ENCODE data around the gene CDO1. TPM values are rescaled to one million over a fixed set of nuclear protein-coding genes. Genes with fewer than 3 reads are reported as not detected.
"Not testable (repeated sequence)": the region's sequence is repeated elsewhere in the genome, so short reads cannot be mapped to it uniquely, and the experiment has no call there.

Gene CDO1
- total RNA-seq, 1 donor from 2014 or later = 6.8 TPM

DNA sequence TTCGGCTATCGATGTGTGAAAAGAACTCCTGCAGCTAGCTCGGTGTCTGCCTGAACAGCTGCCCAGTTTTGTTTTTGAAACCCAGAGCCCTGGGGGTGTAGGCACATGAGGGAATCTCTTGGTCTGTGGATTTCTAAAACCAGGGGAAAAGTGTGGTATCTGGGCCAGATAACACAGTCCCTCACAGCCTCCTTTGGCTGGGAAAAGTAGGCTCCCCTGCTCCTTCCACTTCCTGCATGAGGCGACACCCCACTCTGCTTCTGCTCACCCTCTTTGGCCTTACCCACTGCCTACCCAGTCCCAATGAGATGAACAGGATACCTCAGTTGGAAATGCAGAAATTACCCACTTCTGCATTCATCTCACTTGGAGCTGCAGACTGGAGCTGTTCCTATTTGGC, 9.5 kb upstream of the CDO1 start:
- H3K4me3 ChIP-seq = no peak overlapping the region
- no peaks in the 10 kb centered on the region for H3K27me3 ChIP-seq (ENCODE audit: low read depth)
- H3K4me1 ChIP-seq = no peaks in the 10 kb centered on the region
- intact Hi-C loops (cut with micrococcal nuclease) = no loop called here
- H3K9me3 ChIP-seq (replicated peaks) = peaks cover 3% of the 10 kb centered on the region
- no peak overlapping the region for H3K27ac ChIP-seq (replicated peaks)
- peaks cover 35% of the 10 kb centered on the region for H3K36me3 ChIP-seq
- TF ChIP-seq, protein P1, sequence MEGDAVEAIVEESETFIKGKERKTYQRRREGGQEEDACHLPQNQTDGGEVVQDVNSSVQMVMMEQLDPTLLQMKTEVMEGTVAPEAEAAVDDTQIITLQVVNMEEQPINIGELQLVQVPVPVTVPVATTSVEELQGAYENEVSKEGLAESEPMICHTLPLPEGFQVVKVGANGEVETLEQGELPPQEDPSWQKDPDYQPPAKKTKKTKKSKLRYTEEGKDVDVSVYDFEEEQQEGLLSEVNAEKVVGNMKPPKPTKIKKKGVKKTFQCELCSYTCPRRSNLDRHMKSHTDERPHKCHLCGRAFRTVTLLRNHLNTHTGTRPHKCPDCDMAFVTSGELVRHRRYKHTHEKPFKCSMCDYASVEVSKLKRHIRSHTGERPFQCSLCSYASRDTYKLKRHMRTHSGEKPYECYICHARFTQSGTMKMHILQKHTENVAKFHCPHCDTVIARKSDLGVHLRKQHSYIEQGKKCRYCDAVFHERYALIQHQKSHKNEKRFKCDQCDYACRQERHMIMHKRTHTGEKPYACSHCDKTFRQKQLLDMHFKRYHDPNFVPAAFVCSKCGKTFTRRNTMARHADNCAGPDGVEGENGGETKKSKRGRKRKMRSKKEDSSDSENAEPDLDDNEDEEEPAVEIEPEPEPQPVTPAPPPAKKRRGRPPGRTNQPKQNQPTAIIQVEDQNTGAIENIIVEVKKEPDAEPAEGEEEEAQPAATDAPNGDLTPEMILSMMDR (IDR thresholded peaks at IDR 0.05; ENCODE audit: borderline replicate concordance) = no peak
- no peak for DNase-seq

DNA sequence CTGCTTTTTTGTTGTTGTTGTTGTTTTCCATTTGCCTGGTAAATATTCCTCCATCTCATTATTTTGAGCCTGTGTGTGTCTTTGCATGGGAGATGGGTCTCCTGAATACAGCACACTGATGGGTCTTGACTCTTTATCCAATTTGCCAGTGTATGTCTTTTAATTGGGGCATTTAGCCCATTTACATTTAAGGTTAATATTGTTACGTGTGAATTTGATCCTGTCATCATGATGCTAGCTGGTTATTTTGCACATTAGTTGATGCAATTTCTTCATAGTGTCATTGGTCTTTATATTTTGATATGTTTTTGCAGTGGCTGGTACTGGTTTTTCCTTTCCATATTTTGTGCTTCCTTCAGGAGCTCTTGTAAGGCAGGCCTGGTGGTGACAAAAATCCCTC, 8.5 kb upstream of the CDO1 start:
- H3K4me3 ChIP-seq; H3K27me3 ChIP-seq (ENCODE audit: low read depth); H3K27ac ChIP-seq (replicated peaks); H3K4me1 ChIP-seq; DNase-seq; intact Hi-C loops (cut with micrococcal nuclease); H3K9me3 ChIP-seq (replicated peaks): not testable (repeated sequence)
- H3K36me3 ChIP-seq = peaks cover 25% of the 10 kb centered on the region

DNA sequence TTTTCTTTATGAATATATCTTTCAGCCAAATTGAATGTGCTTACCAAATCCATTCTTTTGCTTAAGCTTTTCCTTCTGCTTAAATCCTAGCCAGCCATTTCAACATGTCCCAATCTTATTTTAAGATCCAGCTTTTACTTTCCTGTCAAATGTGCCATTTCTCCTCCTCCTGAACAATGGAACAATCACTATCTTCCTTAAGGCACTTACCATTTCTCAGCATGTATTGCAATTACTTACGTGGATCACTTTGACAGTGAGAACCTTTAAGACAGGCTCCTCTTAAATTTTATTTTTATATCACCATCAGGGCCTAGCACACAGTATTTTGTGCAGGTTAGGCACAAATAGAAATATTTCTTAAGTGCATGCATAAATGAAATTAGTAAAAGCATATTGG, 4.4 kb upstream of the CDO1 start:
- no peak overlapping the region for H3K4me3 ChIP-seq
- H3K4me1 ChIP-seq = peaks cover 12% of the 10 kb centered on the region
- intact Hi-C loops (cut with micrococcal nuclease) = no loop called here
- no peaks in the 10 kb centered on the region for H3K36me3 ChIP-seq
- TF ChIP-seq, protein P1 (IDR thresholded peaks at IDR 0.05; ENCODE audit: borderline replicate concordance) = no peak
- no peak overlapping the region for H3K27ac ChIP-seq (replicated peaks)
- no peak for DNase-seq
- H3K9me3 ChIP-seq (replicated peaks) = peaks cover 3% of the 10 kb centered on the region
- H3K27me3 ChIP-seq (ENCODE audit: low read depth) = peaks cover 19% of the 10 kb centered on the region

DNA sequence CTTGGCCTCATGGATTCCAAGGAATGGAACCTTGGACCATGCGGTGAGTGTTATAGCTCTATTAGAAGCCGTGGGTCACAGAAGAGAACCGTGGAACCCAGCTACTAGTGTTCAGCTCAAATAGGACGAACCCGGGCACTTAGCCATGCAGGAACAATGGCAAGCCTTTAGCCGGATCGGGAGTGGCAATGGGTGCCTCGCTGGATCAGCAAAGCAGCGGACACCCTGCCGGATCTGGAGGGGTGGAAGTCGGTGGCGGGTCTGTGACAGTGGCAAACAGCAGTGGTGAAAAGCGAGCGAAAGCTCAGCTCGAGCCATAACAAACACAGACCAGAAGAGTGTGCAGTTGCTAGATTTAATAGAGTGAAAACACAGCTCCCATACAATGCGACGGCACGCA, 2.4 kb upstream of the CDO1 start:
- TF ChIP-seq, protein P1 (IDR thresholded peaks at IDR 0.05; ENCODE audit: borderline replicate concordance) = no peak
- peaks cover 40% of the 10 kb centered on the region for H3K27me3 ChIP-seq (ENCODE audit: low read depth)
- no peak for DNase-seq
- intact Hi-C loops (cut with micrococcal nuclease) = no loop called here
- H3K27ac ChIP-seq (replicated peaks) = no peak overlapping the region
- H3K4me1 ChIP-seq = peaks cover 17% of the 10 kb centered on the region
- H3K9me3 ChIP-seq (replicated peaks) = peaks cover 3% of the 10 kb centered on the region
- no peak overlapping the region for H3K4me3 ChIP-seq
- H3K36me3 ChIP-seq = no peaks in the 10 kb centered on the region

DNA sequence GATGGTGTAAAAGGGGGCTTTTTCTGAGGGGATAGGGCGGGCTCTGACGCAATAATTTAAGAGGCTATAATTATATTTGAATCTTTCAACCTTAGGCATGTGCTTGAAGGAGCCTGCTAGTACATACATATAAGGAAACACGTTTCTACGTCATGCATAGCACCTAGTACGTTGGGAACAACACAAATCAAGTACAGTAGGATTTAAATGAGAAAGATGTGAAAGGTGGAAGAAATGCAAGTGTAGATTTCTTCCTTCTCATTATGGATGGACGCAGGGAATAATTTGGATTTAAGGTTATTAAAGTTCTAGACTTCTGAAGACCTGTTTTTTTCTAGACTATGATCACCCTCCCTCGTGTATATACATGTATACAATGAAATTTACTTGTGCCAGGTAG, 927 bp upstream of the CDO1 start:
- TF ChIP-seq, protein P1 (IDR thresholded peaks at IDR 0.05; ENCODE audit: borderline replicate concordance) = no peak
- Histone ChIP-seq H3K4me3 (peak overlapping the region; percentile 73), H3K27ac (replicated peaks) (peak overlapping the region; percentile 85), H3K9me3 (replicated peaks) (no peaks in the 10 kb centered on the region), H3K4me1 (peaks cover 17% of the 10 kb centered on the region), H3K27me3 (ENCODE audit: low read depth) (peaks cover 54% of the 10 kb centered on the region), H3K36me3 (no peaks in the 10 kb centered on the region)
- DNase-seq = no peak
- intact Hi-C loops (cut with micrococcal nuclease) = no loop called here

DNA sequence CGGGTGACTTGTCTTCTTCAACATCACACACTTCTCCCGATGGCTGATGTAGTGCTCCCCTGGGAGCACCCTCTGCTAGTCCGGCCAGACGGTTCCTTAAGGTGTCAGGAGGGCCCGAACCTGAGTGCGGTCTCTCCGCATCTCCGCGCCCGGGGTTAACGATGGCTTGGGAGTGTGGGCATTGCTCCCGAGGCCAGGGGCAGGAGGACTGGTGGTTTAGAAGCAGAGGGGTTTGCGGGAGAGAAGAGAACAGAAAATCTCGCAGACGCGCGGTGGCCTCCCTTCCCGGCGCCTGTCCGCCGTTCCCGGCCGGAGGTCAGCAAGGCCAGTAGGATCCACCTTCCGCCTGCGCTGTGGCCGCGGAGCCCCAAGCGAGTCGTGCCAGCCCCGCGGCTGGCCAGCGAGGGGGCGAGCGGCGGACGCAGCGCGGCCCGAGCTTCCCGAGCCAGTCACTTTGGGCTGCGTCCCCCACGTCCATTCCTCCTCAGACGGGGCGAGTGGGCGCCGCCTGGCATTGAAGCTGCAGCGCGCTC, 700 bp downstream of the CDO1 start:
- intact Hi-C loops (cut with micrococcal nuclease) = no loop called here
- H3K9me3 ChIP-seq (replicated peaks) = no peaks in the 10 kb centered on the region
- H3K36me3 ChIP-seq = no peaks in the 10 kb centered on the region
- peaks cover 60% of the 10 kb centered on the region for H3K27me3 ChIP-seq (ENCODE audit: low read depth)
- TF ChIP-seq, protein P1 (IDR thresholded peaks at IDR 0.05; ENCODE audit: borderline replicate concordance) = no peak
- peak; percentile 15 for DNase-seq
- peak overlapping the region; percentile 73 for H3K4me3 ChIP-seq
- H3K4me1 ChIP-seq = peaks cover 17% of the 10 kb centered on the region
- H3K27ac ChIP-seq (replicated peaks) = peak overlapping the region; percentile 85
